Stimulated activated CD8-positive, alpha-beta memory T cell treated with anti-CD3 and anti-CD28 coated beads, Interleukin-12 subunit alpha, Interleukin-12 subunit beta, amount 100 ng/mL, for 24 hours (primary cell): ENCODE data around the gene TBC1D7.
"Not testable (repeated sequence)": the region's sequence is repeated elsewhere in the genome, so short reads cannot be mapped to it uniquely, and the experiment has no call there.

Experiments used
- DNase-seq: peaks from one replicate; pipeline ENCODE4 v3.0.0-alpha.2; 2020; ENCODE audit errors: extremely low read depth

TBC1D7 gene

DNA sequence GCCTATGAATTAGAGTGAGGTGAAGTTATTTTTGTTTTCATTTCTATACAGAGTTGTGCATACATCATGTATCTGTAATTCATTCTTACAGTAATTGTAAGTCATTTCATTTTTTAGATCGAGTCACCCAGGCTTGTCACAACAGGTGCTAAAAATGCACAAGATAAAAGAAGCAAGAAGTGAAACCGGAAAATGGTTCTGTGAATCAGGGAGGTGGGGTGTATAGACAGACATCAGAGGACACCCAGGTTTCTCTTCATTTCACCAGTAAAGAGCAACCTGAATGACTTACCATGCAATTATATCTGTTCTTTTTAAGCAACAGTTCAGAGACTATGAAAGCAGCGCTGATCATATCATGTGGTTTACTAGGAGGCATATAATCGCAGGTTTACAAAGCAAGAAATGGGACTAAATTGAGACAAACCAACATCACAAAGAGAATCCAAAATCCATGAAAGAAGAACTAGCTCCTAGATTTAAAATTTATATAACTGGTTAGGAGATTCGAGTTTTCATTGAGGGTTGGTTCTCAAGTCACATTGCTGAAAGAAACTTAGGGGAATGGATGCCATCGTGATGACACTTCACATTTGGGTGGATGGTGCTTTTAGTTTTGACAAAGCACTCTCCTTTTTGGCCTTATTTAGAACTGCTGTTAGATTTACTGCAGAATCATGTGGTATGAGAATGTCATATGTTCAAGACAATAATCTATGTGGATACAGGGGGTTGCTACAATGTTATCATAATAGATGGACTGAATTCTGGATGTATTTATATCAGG lies 27.9 kb upstream of the TBC1D7 start:
- DNase-seq: no peak

DNA sequence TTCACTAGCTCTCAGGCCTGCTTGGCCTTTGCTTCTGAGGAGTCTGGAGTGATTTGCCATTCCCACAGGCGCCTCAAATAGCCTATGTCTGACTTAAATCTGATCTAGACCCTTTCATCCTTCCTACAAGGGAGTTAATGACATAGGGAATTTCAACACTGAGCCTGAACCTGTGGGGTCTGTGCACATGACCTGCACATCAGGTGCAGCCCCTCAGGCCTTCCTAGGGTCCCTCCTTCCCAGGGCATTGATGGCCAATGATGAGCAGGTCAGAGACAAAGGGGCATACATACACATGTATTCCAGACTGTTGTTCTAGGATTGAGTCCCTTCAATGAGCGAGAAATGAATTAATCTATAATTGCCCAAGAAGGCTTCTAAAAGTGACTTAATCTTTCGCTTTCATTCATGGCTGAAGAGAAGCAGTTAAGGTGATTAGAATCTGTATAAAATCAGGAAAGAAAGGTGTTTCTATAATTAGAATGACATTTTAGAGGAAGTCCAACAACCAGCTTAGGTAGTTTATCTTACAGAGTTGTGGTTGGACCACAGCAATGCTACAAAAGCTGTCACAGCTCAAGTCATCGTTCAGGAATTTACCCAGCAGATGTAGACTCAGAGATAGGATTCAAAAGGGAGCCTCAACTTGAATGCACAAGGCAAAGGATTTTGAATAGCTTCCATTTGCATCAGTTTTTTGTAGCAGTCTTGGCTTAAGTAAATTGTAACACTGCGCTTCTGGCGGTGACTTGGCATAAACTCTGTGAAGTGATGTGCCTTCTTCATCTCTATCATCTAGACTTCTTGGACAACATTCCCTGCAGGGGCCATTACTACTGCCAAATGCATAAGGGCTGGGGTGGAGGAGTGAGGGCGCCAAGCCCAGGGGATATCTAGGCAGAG lies 27.0 kb upstream of the TBC1D7 start:
- DNase-seq: no peak

GRCh38 chr6:13354331-13355042 lies 26.1 kb upstream of the TBC1D7 start:
- no peak for DNase-seq

DNA sequence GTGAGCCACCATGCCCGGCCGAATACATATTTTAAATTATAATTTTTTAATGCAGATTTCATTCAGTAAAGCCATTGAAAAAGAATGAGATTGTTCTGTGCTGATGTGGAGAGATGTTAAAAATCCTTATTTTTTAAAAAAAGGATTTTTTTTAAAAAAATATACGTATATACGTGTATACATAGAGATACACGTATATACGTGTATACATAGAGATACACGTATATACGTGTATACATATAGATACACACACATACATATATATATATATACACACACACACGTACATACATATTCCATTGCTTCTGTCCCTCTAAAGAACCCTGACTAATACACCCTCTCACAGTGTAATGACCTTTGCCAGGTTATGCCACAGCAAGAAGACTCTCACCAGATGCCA lies 23.8 kb upstream of the TBC1D7 start:
- no peak for DNase-seq

DNA sequence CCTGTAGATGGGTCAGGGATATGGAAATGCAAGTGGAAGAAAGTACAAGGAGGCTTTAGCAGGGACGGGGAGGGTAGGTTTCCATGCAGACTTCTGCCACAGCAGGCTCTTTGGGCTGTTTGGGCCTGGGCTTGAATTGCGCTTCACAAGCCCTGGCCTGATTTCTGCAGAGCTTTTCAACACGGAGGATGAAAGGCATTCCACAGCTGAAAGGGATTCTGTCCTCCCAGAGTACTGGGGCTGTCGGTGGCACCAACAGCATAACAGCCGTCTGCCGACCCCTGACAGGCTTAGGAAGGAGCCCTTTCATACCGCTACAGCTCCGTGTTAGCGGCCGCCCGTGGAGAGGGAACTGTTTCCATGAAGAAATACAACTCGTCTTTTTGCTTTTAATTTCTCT lies 22.9 kb upstream of the TBC1D7 start:
- no peak for DNase-seq

DNA sequence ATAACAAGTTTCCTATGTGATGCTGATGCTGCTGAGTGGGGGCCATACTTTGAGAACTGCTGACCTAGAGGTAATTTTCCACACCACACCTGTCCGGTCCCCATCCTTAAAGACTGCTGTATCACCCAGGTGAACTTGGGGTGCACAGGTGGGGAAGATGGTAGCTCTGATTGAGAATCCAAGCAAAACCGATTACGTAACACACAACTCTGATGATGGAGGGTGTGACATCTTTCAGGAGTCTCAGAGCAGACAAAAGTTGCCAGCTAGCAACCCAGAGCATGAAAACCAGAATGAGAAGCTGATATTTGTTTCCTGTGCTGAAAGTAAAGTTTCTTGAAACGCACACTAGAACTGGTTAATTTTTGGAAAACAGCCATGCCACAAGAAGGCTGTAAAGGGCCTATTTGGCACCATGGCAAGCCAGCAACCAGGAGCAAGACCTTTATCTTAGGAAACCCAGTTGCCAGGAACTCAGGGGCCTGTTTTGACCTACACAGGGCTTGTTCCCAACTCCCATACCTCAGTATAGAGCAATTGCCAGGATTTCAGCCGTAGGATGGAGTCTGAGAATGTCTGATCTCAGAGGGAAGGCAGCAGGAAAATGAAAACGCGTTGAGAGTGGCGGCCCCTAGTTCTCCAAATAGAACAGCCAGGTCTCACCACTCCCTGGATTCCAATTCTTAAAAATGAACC lies 21.6 kb upstream of the TBC1D7 start:
- DNase-seq: no peak

- DNase-seq: no peak
Observed at GRCh38 chr6:13348334-13349113, 20.2 kb upstream of the TBC1D7 start.

GRCh38 chr6:13346245-13346644 lies 17.9 kb upstream of the TBC1D7 start:
- DNase-seq: no peak

GRCh38 chr6:13342414-13343019 lies 14.2 kb upstream of the TBC1D7 start:
- no peak for DNase-seq

DNA sequence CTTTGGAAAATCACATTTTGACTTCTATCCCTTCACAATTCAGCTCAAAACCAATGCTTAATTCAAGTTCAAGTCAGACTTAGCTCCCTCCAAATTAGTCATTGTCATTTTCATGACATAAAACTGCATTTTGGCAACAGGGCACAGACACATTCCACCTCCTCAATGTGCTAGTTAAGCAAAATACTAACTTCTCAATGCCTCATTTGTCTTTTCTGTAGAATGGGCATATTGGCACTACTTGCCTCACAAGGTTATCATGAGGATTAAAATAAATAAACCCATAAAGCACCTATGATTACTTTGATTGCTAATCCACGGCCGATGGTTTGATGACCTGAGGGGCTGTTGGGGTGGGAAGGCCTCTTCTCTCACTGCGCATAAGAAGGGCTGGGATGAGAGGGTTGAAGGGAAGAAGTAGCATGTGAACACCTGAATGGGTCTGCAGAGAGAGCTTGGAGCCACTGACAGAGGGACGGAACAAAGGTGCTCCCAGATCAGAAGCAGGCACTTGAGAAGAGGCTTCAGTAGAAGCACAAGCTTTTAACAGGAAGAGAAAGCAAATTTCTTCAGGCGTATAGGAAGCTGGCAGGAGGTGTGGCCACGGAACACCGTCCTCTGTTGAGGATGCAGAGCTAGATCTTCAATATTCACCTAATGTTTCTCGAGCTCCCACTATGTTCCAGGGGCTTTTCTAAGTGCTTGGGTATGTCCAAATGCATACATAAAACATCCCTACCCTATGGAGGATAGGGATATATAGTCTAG lies 11.7 kb upstream of the TBC1D7 start:
- no peak for DNase-seq

- DNase-seq: no peak
Observed at GRCh38 chr6:13338038-13338437, 9.7 kb upstream of the TBC1D7 start.

- peak; percentile 31 for DNase-seq
Observed at GRCh38 chr6:13336553-13336952, 8.2 kb upstream of the TBC1D7 start.

GRCh38 chr6:13334953-13335352 lies 6.6 kb upstream of the TBC1D7 start:
- no peak for DNase-seq

GRCh38 chr6:13332349-13332706 lies 4.0 kb upstream of the TBC1D7 start:
- DNase-seq: no peak

DNA sequence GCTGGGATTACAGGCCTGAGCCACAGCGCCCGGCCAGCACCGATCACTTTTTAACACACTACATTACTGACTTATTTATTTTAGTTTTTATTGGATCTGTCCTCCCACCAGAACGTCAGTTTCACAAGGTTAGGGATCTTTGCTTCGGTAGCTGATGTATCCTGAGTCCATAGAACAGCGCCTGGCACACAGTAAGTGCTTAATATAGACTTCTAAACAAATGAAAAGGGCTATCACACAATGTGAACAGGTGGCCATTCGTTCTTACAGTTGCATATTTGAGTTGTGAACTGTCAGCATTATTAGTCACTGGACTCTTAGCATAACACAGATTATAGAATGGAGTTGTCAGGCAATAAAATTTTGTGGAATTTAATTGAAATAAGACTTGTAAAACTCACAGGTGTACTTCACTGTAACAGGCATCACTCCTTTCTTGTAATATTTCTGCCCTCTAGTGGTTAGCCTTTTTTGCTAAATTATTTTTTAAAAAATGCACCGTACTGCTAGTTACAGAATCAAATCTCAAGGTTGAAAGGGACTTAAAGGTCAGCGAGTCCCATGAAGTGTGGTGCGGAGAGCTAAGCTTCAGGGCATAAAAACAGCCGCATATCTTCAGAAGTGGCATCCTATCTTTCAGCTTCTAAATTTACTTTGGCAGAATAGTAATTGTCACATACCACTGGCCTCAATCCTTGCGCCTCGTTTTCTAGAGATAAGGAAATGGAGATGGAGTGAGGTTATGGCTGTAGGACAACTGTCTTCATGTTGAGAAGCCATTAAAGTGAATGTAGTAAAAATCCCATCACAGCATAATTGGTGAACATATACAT lies 3.4 kb upstream of the TBC1D7 start:
- DNase-seq: no peak

DNA sequence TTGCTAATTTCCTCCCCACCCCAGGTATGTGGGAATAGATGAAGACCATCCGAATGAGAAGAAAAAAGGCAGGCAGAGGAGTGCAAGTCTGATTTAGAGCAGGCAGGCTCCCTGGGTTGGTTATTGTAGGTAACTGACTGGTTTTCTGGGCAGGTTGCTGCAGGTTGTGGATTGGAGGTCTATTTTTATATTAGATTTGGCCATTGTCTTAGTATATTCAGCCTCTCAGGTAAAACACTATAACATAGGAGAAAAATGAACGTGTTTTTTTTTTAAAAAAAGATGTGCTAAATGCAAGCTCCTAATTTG lies 492 bp upstream of the TBC1D7 start:
- no peak for DNase-seq

DNA sequence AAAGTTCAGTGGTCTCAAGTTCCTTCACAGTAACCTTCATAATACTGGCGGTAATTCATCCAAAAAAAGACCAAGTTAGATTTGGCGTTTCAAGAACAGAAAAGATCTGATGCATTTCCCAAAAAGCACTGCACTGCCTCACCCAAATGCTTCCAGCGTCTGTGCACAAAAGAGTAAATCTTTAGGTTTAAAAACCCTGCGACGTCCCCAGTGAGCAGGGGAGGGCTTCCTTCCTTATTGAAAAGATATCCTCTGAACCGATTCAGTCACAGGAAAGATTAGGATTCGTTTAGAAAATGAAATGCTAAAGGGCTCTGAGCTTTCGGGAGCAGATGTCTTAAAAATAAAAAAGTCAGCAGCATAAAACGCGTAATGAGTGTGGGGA lies 654 bp downstream of the TBC1D7 start:
- DNase-seq: no peak

- not testable (repeated sequence) for DNase-seq
Observed at GRCh38 chr6:13326031-13326586, 2.2 kb downstream of the TBC1D7 start.
